Smooth muscle cell (in vitro differentiated cells): ENCODE data around the gene HOXC6. TPM values are rescaled to one million over a fixed set of nuclear protein-coding genes. Genes with fewer than 3 reads are reported as not detected.

Source experiments
- DNase-seq: peaks from one replicate; lab custom pipeline; 2025; ENCODE audit not compliant: unreplicated experiment; lab: John Stamatoyannopoulos, UW
- H2AFZ ChIP-seq: fragments of 200-600 bp; sonication (generic); 2 replicates; pipeline ENCODE4 v1.6.0; 2016; ENCODE audit warnings: antibody characterized with exemption, low read depth, mild to moderate bottlenecking
- H3F3A ChIP-seq: fragments of 200-600 bp; sonication (generic); 2 replicates; pipeline ENCODE4 v1.6.0; 2017; ENCODE audit warnings: antibody characterized with exemption, low read depth
- H3K27ac ChIP-seq: fragments of 200-600 bp; sonication (generic); 2 replicates; pipeline ENCODE4 v1.5.1; 2016; ENCODE audit warnings: low read depth, mild to moderate bottlenecking
- H3K27me3 ChIP-seq: fragments of 200-600 bp; sonication (generic); 2 replicates; pipeline ENCODE4 v1.6.1; 2016; ENCODE audit warnings: low read depth, mild to moderate bottlenecking
- H3K36me3 ChIP-seq: fragments of 200-600 bp; sonication (generic); 2 replicates; pipeline ENCODE4 v1.5.1; 2016; ENCODE audit warnings: low read depth
- H3K4me1 ChIP-seq: fragments of 200-600 bp; sonication (generic); 2 replicates; pipeline ENCODE4 v1.5.1; 2016; ENCODE audit warnings: low read depth
- H3K4me2 ChIP-seq: fragments of 200-600 bp; sonication (generic); 2 replicates; pipeline ENCODE4 v1.6.0; 2016; ENCODE audit warnings: mild to moderate bottlenecking
- H3K4me3 ChIP-seq: fragments of 200-600 bp; sonication (generic); 2 replicates; pipeline ENCODE4 v1.5.1; 2016; ENCODE audit warnings: mild to moderate bottlenecking
- H3K79me2 ChIP-seq: fragments of 200-600 bp; sonication (generic); 2 replicates; pipeline ENCODE4 v1.6.0; 2016; ENCODE audit warnings: low read depth, mild to moderate bottlenecking
- H3K9ac ChIP-seq: fragments of 200-600 bp; sonication (generic); 2 replicates; pipeline ENCODE4 v1.6.0; 2016; ENCODE audit warnings: low read depth
- H3K9me3 ChIP-seq: fragments of 200-600 bp; sonication (generic); replicated peaks from 2 replicates; pipeline ENCODE4 v1.5.1; 2016; ENCODE audit warnings: low read depth
- H4K20me1 ChIP-seq: fragments of 200-600 bp; sonication (generic); 2 replicates; pipeline ENCODE4 v1.6.0; 2016; ENCODE audit warnings: low read depth
- WGBS: methylation state at CpG from one replicate; pipeline ENCODE4 v1.1.7; 2016; ENCODE audit warnings: low lambda C conversion rate; 5-methylcytosine and 5-hydroxymethylcytosine counted together
- polyA plus RNA-seq: library from polyadenylated mRNA; unstranded; fragments of >200 nt; fragmentation: Nextera tagmentation; extraction: Ambion mirVana; gene quantifications from 2 replicates; pipeline ENCODE4 v1.2.1, GENCODE V29; 2016
- total RNA-seq: library from RNA; depleted of rRNA; stranded (reverse); fragments of >200 nt; gene quantifications from 2 replicates; pipeline ENCODE4 v1.2.3, GENCODE V29; 2014
- TF ChIP-seq, protein P1 (sequence below): fragments of 200-600 bp; sonication (generic); IDR thresholded peaks from 2 replicates; pipeline ENCODE4 v1.5.1; 2017; ENCODE audit warnings: borderline replicate concordance, mild to moderate bottlenecking, antibody characterized with exemption; ENCODE audit not compliant: insufficient read depth, poor library complexity, severe bottlenecking

Gene HOXC6
- total and polyA plus RNA-seq, 2 experiments from 2014 or later = 3.1 to 12.3 TPM

DNA sequence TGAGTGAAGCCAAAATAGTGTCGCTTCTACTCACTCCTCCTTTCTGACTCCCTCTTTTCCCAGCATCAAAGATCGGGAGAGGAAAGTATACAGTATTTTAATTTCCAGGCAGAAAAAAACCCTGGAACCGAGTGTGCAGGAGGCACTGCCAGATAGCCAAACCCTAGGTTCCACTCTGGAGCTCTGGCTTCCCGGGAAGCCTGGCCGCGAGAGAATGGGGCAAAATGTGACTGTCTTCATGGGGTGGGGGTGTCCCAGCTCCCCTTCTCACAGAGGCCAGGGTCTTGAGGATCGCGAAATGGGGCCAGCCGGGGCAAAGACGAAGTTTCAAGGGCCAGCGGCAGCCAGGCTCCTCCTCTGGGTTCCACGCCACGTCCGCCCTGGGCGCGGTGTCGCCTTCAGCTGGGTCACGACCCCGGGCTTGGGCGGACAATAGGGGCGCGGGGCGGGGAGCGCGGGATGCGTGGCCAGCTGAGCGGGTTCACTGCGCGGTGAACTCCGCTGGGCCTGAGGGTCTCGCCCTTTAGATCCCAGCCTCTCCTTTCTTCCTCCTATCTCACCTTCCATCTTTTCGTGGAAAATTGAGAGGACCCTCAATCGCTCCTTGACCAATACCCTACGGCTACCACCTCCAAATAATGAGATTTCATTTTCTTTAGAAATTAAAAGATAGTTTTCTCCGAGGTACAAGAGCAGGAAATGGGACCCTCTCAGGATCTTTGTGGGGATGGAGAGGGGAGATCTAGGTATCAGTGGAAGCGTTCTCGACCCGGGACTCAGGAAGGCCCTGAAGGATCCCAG, 32.1 kb downstream of the HOXC6 start:
- Histone ChIP-seq H3K4me3 (no peak overlapping the region), H3K4me2 (no peak overlapping the region), H3F3A (no peaks in the 10 kb centered on the region), H3K9ac (no peak overlapping the region), H3K4me1 (no peaks in the 10 kb centered on the region), H3K27me3 (peaks cover 99% of the 10 kb centered on the region), H3K27ac (no peak overlapping the region), H4K20me1 (no peaks in the 10 kb centered on the region), H3K9me3 (no peaks in the 10 kb centered on the region), H3K36me3 (no peaks in the 10 kb centered on the region), H3K79me2 (no peaks in the 10 kb centered on the region), H2AFZ (no peak overlapping the region)
- DNase-seq = no peak
- 41% methylated on average over 34 of the region's 38 CpGs for WGBS
- TF ChIP-seq, protein P1, sequence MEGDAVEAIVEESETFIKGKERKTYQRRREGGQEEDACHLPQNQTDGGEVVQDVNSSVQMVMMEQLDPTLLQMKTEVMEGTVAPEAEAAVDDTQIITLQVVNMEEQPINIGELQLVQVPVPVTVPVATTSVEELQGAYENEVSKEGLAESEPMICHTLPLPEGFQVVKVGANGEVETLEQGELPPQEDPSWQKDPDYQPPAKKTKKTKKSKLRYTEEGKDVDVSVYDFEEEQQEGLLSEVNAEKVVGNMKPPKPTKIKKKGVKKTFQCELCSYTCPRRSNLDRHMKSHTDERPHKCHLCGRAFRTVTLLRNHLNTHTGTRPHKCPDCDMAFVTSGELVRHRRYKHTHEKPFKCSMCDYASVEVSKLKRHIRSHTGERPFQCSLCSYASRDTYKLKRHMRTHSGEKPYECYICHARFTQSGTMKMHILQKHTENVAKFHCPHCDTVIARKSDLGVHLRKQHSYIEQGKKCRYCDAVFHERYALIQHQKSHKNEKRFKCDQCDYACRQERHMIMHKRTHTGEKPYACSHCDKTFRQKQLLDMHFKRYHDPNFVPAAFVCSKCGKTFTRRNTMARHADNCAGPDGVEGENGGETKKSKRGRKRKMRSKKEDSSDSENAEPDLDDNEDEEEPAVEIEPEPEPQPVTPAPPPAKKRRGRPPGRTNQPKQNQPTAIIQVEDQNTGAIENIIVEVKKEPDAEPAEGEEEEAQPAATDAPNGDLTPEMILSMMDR = no peak

DNA sequence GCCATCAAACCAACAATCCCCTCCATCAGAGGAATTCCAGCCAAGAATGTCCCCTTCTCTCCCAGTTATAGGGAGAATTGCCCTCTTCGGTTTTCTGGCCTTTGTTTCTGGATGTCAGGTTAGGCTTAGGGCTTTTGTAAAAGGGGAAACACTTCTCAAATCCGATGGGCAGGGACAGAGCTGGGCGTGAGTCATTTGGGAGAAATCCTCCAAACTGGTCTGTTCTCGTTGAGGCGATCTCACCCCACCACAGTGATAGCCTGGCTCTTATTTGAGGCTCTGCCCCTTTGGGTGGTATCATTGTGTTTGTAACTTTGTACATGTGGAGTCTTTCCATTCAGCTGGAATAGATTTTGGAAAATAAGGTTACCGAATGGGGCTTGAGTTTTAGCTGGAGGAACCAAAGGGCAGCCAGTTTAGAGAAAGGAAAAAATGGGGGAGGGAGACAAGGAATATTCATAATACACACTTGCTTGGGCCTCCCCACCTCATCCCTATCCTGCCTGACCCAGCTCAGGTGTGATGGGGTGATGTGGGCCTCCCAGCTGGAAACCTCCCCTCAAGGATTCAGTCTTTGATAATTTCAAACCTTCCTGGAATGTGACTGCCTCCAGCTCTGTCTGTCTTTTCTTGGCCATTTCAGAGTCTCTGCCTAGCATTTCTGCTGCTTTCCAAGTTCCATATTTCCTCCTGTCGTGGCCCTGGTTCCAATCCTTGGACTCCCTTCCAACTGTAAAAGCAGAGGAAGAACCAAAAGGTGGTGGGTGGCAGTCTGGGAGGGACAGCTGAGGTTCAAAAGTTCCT, 32.9 kb downstream of the HOXC6 start:
- no peak overlapping the region for H3K4me2 ChIP-seq
- no peaks in the 10 kb centered on the region for H3K79me2 ChIP-seq
- no peak overlapping the region for H3K27ac ChIP-seq
- no peak overlapping the region for H2AFZ ChIP-seq
- H3K27me3 ChIP-seq = peaks cover 99% of the 10 kb centered on the region
- no peak for DNase-seq
- no peaks in the 10 kb centered on the region for H3K36me3 ChIP-seq
- no peaks in the 10 kb centered on the region for H4K20me1 ChIP-seq
- H3K9ac ChIP-seq = no peak overlapping the region
- no peaks in the 10 kb centered on the region for H3K4me1 ChIP-seq
- H3K9me3 ChIP-seq = no peaks in the 10 kb centered on the region
- WGBS = 17% methylated on average over 7 of the region's 7 CpGs
- no peak overlapping the region for H3K4me3 ChIP-seq
- no peaks in the 10 kb centered on the region for H3F3A ChIP-seq
- TF ChIP-seq, protein P1 = no peak

DNA sequence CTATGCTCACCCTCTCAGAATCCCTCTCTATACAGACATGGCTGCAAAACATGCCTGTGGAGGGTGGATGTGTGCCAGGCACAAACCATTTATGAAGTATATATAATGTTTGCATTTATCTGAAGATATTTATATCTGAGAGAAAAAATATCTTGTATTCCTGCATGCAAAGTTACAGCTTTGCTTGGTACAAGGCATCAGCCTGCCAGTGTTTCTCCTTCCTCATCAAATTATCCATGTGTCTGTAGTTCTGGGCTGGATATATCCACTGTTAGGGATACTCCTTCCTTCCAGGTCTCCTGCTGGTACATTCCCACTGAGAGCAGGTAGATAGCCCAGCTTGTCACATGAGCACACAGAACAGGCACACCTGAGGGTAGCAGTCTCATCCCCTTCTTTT, 37.4 kb downstream of the HOXC6 start:
- Histone ChIP-seq H3K4me3 (no peak overlapping the region), H3K27me3 (peaks cover 93% of the 10 kb centered on the region), H3K9me3 (no peaks in the 10 kb centered on the region), H3K79me2 (no peaks in the 10 kb centered on the region), H2AFZ (no peak overlapping the region), H3K36me3 (no peaks in the 10 kb centered on the region), H3K4me2 (no peak overlapping the region), H3K27ac (no peak overlapping the region), H4K20me1 (no peaks in the 10 kb centered on the region), H3K9ac (no peak overlapping the region), H3K4me1 (no peaks in the 10 kb centered on the region), H3F3A (no peaks in the 10 kb centered on the region)
- DNase-seq = no peak
- TF ChIP-seq, protein P1 = no peak
